A549 (cell line): ENCODE results near the gene C10orf90. TPM values are rescaled to one million over a fixed set of nuclear protein-coding genes. Genes with fewer than 3 reads are reported as not detected.

Experiments used
- ATAC-seq, 2 experiments: fragments of 200-7000 bp in 1 of 2; fragments of >200 bp in 1 of 2; cut with Nextera tagmentation in 1 of 2; cut with Tn5 transposase in 1 of 2; 3 replicates each; pipeline versions ENCODE4 v1.8.0 to v1.9.1; 2018 to 2020; ENCODE audit warnings: mild to moderate bottlenecking in 1 of 2, moderate library complexity in 1 of 2
- CTCF ChIA-PET: fragments of 300-600 bp; sonication (Branson Sonifier 250); formaldehyde crosslinking; extraction: SDS; loops from one replicate; lab custom pipeline; 2021; ENCODE audit warnings: antibody characterized with exemption, inconsistent platforms; lab: Yijun Ruan, JAX
- POLR2A ChIA-PET: fragments of 350-600 bp; formaldehyde crosslinking; extraction: SDS; loops from one replicate; lab custom pipeline; 2021; ENCODE audit warnings: antibody characterized with exemption, inconsistent platforms; lab: Yijun Ruan, JAX
- DNase-seq, 2 experiments: peaks; one replicate each; pipeline versions ENCODE4 v3.0.0 to v3.0.0-alpha.2; 2011 to 2016; ENCODE audit warnings: low read depth in 1 of 2, low spot score in 1 of 2
- FAIRE-seq: peaks from 2 replicates; lab custom pipeline; 2011; peaks lifted over from hg19 to GRCh38; lab: Jason Lieb, UNC
- H3K27ac ChIP-seq, 2 experiments: fragments of >200 bp; sonication (Bioruptor Twin); formaldehyde crosslinking; 3 replicates each; pipeline ENCODE4 v1.5.1; 2016 to 2017
- H3K4me1 ChIP-seq: fragments of >200 bp; sonication (Bioruptor Twin); formaldehyde crosslinking; 3 replicates; pipeline ENCODE4 v1.6.1; 2016
- H3K4me2 ChIP-seq: fragments of >200 bp; sonication (Bioruptor Twin); formaldehyde crosslinking; 3 replicates; pipeline ENCODE4 v1.6.1; 2016
- H3K4me3 ChIP-seq: fragments of >200 bp; sonication (Bioruptor Twin); formaldehyde crosslinking; 3 replicates; pipeline ENCODE4 v1.5.1; 2016
- H3K9me3 ChIP-seq: fragments of >200 bp; sonication (Bioruptor Twin); formaldehyde crosslinking; 3 replicates; pipeline ENCODE4 v1.6.1; 2016
- BHLHE40 ChIP-seq: IDR thresholded peaks from 2 replicates; pipeline ENCODE4 v1.6.1; 2012; ENCODE audit warnings: low read depth, low read length, inconsistent platforms
- CHD2 ChIP-seq: fragments of 150-350 bp; IDR thresholded peaks from 2 replicates; pipeline ENCODE4 v1.6.1; 2014; ENCODE audit warnings: low read length; ENCODE audit not compliant: partially characterized antibody
- CHD4 ChIP-seq: fragments of 200-600 bp; sonication (generic); IDR thresholded peaks from 2 replicates; pipeline ENCODE4 v1.6.1; 2016; ENCODE audit warnings: antibody characterized with exemption, mild to moderate bottlenecking, borderline replicate concordance
- EHF ChIP-seq: fragments of 250-450 bp; sonication (Bioruptor Pico); IDR thresholded peaks from 2 replicates; pipeline ENCODE4 v1.5.0; 2020; ENCODE audit warnings: mild to moderate bottlenecking
- EHMT2 ChIP-seq: fragments of 200-600 bp; sonication (generic); IDR thresholded peaks from 2 replicates; pipeline ENCODE4 v1.6.1; 2016; ENCODE audit warnings: antibody characterized with exemption, low read depth, mild to moderate bottlenecking, moderate library complexity
- EP300 ChIP-seq, 2 experiments: fragments of >200 bp; sonication (Bioruptor Twin); formaldehyde crosslinking; IDR thresholded peaks; 2 replicates in 1 of 2; 3 replicates in 1 of 2; pipeline ENCODE4 v1.6.1; 2016 to 2017
- ESRRA ChIP-seq: fragments of 150-350 bp; IDR thresholded peaks from 2 replicates; pipeline ENCODE4 v1.6.1; 2014; ENCODE audit warnings: mild to moderate bottlenecking, low read length, borderline replicate concordance
- FOSB ChIP-seq: fragments of 250-450 bp; sonication (Bioruptor Pico); IDR thresholded peaks from 2 replicates; pipeline ENCODE4 v1.5.0; 2020; ENCODE audit warnings: mild to moderate bottlenecking, moderate library complexity
- FOXS1 ChIP-seq: fragments of 250-450 bp; sonication (Bioruptor Pico); IDR thresholded peaks from 2 replicates; pipeline ENCODE4 v1.5.0; 2020; ENCODE audit warnings: mild to moderate bottlenecking, moderate library complexity
- HEYL ChIP-seq: fragments of 250-450 bp; sonication (Bioruptor Pico); IDR thresholded peaks from 2 replicates; pipeline ENCODE4 v1.8.0; 2021; ENCODE audit warnings: mild to moderate bottlenecking, moderate library complexity
- HOXA7 ChIP-seq: fragments of 250-450 bp; sonication (Bioruptor Pico); IDR thresholded peaks from 2 replicates; pipeline ENCODE4 v1.5.0; 2020; ENCODE audit warnings: mild to moderate bottlenecking, moderate library complexity
- JUNB ChIP-seq: fragments of >200 bp; sonication (Bioruptor Twin); formaldehyde crosslinking; IDR thresholded peaks from 2 replicates; pipeline ENCODE4 v1.6.1; 2016
- KDM1A ChIP-seq: fragments of 200-600 bp; sonication (generic); IDR thresholded peaks from 2 replicates; pipeline ENCODE4 v1.6.1; 2016; ENCODE audit warnings: low read depth, mild to moderate bottlenecking
- KDM5A ChIP-seq: fragments of 200-600 bp; sonication (generic); IDR thresholded peaks from 2 replicates; pipeline ENCODE4 v1.6.1; 2016; ENCODE audit warnings: antibody characterized with exemption, mild to moderate bottlenecking
- MAFK ChIP-seq: fragments of 450-650 bp; IDR thresholded peaks from 2 replicates; pipeline ENCODE4 v1.6.1; 2014; ENCODE audit not compliant: partially characterized antibody
- MYC ChIP-seq: IDR thresholded peaks from 2 replicates; pipeline ENCODE4 v1.6.1; 2012; ENCODE audit warnings: mild to moderate bottlenecking, inconsistent platforms, low read length, improper control_type of control experiment, borderline replicate concordance
- NFE2L2 ChIP-seq: fragments of 150-350 bp; conservative IDR thresholded peaks from 2 replicates; pipeline ENCODE4 v1.6.1; 2014; ENCODE audit warnings: low read length
- POLR2A ChIP-seq: IDR thresholded peaks from 2 replicates; pipeline ENCODE4 v1.6.1; 2012; ENCODE audit warnings: mild to moderate bottlenecking, low read length
- POLR2AphosphoS2 ChIP-seq: conservative IDR thresholded peaks from 2 replicates; pipeline ENCODE4 v1.6.1; 2012; ENCODE audit warnings: low read length, improper control_type of control experiment, inconsistent platforms
- RARB ChIP-seq: fragments of 250-450 bp; sonication (Bioruptor Pico); IDR thresholded peaks from 2 replicates; pipeline ENCODE4 v1.8.0; 2021; ENCODE audit warnings: mild to moderate bottlenecking, moderate library complexity
- RCOR1 ChIP-seq: fragments of 150-350 bp; IDR thresholded peaks from 2 replicates; pipeline ENCODE4 v1.6.1; 2014; ENCODE audit warnings: antibody characterized with exemption, low read length, low read depth
- RNF2 ChIP-seq: fragments of 200-600 bp; sonication (generic); IDR thresholded peaks from 2 replicates; pipeline ENCODE4 v1.6.1; 2016; ENCODE audit warnings: low read depth, mild to moderate bottlenecking, antibody characterized with exemption, moderate library complexity, borderline replicate concordance
- TFCP2L1 ChIP-seq: fragments of 250-450 bp; sonication (Bioruptor Pico); IDR thresholded peaks from 2 replicates; pipeline ENCODE4 v1.5.0; 2021; ENCODE audit warnings: mild to moderate bottlenecking
- TP53 ChIP-seq: fragments of 250-450 bp; sonication (Bioruptor Pico); IDR thresholded peaks from 2 replicates; pipeline ENCODE4 v1.5.0; 2021; ENCODE audit warnings: mild to moderate bottlenecking, moderate library complexity
- ZC3H11A ChIP-seq: fragments of 450-650 bp; IDR thresholded peaks from 2 replicates; pipeline ENCODE4 v1.6.1; 2014; ENCODE audit warnings: antibody characterized with exemption, mild to moderate bottlenecking
- ZSCAN20 ChIP-seq: fragments of 250-450 bp; sonication (Bioruptor Pico); IDR thresholded peaks from 2 replicates; pipeline ENCODE4 v1.8.0; 2022; ENCODE audit warnings: mild to moderate bottlenecking, moderate library complexity
- WGBS: methylation state at CpG from one replicate; pipeline ENCODE4 v1.1.6; 2017; ENCODE audit errors: missing lambda C conversion rate; 5-methylcytosine and 5-hydroxymethylcytosine counted together
- polyA plus RNA-seq, 4 experiments: library from polyadenylated mRNA; depleted of rRNA in 3 of 4; stranded (reverse); fragments of >200 nt; fragmentation: RNase III in 1 of 4; extraction: RNeasy Plus Mini Kit Qiagen cat#74134 plus additional on column Dnase treatment in 1 of 4; gene quantifications; 2 replicates in 3 of 4; 3 replicates in 1 of 4; pipeline ENCODE4 v1.2.3, GENCODE V29; 2011 to 2017
- TF ChIP-seq, protein P1 (sequence below): fragments of 150-350 bp; IDR thresholded peaks from 2 replicates; pipeline ENCODE4 v1.6.1; 2014; ENCODE audit warnings: low read depth, mild to moderate bottlenecking, low read length
- TF ChIP-seq, protein P2 (sequence below): IDR thresholded peaks from 2 replicates; pipeline ENCODE4 v1.6.1; 2012
- TF ChIP-seq, protein P3 (sequence below): IDR thresholded peaks from 2 replicates; pipeline ENCODE4 v1.6.1; 2012; ENCODE audit warnings: low read depth, borderline replicate concordance
- TF ChIP-seq, protein P4 (sequence below): fragments of >200 bp; sonication (Bioruptor Twin); formaldehyde crosslinking; IDR thresholded peaks from 3 replicates; pipeline ENCODE4 v1.5.1; 2016

Gene C10orf90
- polyA plus RNA-seq, 2 of the 4 experiments (the other 2 are of a cell fraction), result 0.70 to 2.0 TPM

DNA sequence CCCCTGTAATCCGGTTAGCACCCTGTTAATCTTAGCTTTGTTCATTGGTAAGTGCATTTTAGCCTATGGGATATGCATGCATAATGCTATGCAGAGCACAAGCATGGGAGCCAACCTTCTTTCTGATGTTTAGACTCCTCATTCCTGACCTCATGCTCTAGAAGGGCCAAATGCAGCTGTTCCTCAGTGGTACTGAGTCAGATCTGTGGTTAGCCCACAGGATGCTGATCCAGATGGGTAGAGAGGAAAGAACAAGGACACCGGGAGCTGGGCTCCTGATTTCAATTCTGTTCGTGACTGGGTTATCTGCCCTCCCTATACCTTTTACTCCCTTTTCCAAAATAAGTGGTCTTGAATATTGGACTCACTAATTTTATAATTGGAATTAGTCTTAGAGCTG, 31.7 kb upstream of the C10orf90 start:
- Histone ChIP-seq H3K4me2 (no peak overlapping the region), H3K4me3 (no peak overlapping the region), H3K4me1 (no peaks in the 10 kb centered on the region), H3K27ac (no peak overlapping the region), H3K9me3 (no peaks in the 10 kb centered on the region)
- DNase-seq, result no peak
- WGBS, result 0% methylated on average over 3 of the region's 3 CpGs
- POLR2A ChIA-PET, result no interaction called here
- no peak for ATAC-seq
- CTCF ChIA-PET, result interaction anchor here (1.5 kb wide), 1 partner anchor 17 kb away, joined by 5 read pairs; no protein-coding TSS in a partner anchor
- TF ChIP-seq RCOR1 (no peak), ZSCAN20 (CRISPR knock-in tag) (no peak), MYC (no peak), NFE2L2 (no peak), HEYL (CRISPR knock-in tag) (no peak), TP53 (CRISPR knock-in tag) (no peak), FOSB (CRISPR knock-in tag) (no peak), JUNB (no peak)
- TF ChIP-seq, all 56 proteins: peak for 0
- FAIRE-seq, result no peak

DNA sequence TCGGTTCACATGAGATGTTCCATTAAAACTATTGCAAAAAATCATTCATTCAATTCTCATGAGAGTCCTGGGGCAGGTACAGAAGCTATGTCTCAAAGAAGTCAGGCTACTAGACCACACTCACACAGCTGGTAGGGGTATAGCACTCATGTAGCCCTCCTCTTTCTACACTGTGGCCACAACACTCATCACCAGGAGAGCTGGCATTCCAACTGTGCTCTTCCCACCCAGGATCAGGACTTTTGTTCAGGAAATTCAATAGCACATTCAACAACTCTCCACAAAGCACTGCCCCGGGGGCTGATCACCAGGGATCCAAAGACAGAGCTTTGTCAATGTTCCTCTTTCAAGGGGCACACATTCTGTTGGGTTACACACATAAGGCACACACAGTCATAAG, 31.0 kb upstream of the C10orf90 start:
- POLR2A ChIA-PET, result no interaction called here
- ATAC-seq (no peak), DNase-seq (no peak), FAIRE-seq (no peak)
- no peaks in the 10 kb centered on the region for H3K4me1 ChIP-seq
- no peak overlapping the region for H3K4me2 ChIP-seq
- TF ChIP-seq MYC (no peak), EHMT2 (no peak), FOXS1 (no peak), KDM1A (no peak), RNF2 (no peak)
- TF ChIP-seq, protein P1, sequence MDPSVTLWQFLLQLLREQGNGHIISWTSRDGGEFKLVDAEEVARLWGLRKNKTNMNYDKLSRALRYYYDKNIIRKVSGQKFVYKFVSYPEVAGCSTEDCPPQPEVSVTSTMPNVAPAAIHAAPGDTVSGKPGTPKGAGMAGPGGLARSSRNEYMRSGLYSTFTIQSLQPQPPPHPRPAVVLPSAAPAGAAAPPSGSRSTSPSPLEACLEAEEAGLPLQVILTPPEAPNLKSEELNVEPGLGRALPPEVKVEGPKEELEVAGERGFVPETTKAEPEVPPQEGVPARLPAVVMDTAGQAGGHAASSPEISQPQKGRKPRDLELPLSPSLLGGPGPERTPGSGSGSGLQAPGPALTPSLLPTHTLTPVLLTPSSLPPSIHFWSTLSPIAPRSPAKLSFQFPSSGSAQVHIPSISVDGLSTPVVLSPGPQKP, result no peak
- CTCF ChIA-PET, result no interaction called here
- WGBS, result 0% methylated on average over 2 of the region's 2 CpGs
- no peak overlapping the region for H3K4me3 ChIP-seq
- H3K27ac ChIP-seq, result no peak overlapping the region
- H3K9me3 ChIP-seq, result no peaks in the 10 kb centered on the region

DNA sequence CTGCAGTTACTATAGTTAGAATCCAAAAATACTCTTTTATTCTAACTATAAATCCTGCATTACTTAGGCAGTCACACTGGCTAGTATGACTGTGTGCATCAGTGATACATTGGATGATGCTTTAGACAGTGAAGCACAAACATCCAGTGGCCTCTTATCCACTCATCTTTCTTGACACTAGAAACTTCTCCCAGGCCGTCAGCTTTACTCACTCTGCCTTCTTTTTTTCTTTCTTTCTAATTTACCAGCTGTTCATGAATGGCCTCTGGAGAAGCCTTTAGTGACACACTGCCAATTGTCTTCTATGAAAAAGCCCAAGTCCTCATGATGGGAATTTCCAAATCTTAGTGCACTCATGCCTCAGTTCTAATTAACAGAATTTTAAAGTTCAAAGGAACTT, 26.2 kb upstream of the C10orf90 start:
- no peak for ATAC-seq
- DNase-seq, result no peak
- Histone ChIP-seq H3K4me3 (no peak overlapping the region), H3K27ac (no peak overlapping the region), H3K4me2 (no peak overlapping the region), H3K4me1 (no peaks in the 10 kb centered on the region), H3K9me3 (no peaks in the 10 kb centered on the region)
- ChIA-PET CTCF (no interaction called here), POLR2A (no interaction called here)
- FAIRE-seq, result no peak
- 9% methylated on average over 1 of the region's 1 CpG for WGBS
- TF ChIP-seq BHLHE40 (no peak), POLR2AphosphoS2 (no peak), ZC3H11A (no peak), MYC (no peak), ESRRA (no peak), RARB (CRISPR knock-in tag) (no peak), EHF (CRISPR knock-in tag) (no peak), FOXS1 (no peak), CHD2 (no peak), MAFK (no peak), KDM5A (no peak), POLR2A (no peak), CHD4 (no peak), EP300 (IDR thresholded peaks at IDR 0.05) (no peak), HOXA7 (CRISPR knock-in tag) (no peak), TFCP2L1 (CRISPR knock-in tag) (no peak)
- TF ChIP-seq, protein P2, sequence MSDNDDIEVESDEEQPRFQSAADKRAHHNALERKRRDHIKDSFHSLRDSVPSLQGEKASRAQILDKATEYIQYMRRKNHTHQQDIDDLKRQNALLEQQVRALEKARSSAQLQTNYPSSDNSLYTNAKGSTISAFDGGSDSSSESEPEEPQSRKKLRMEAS, result no peak
- TF ChIP-seq, protein P3, sequence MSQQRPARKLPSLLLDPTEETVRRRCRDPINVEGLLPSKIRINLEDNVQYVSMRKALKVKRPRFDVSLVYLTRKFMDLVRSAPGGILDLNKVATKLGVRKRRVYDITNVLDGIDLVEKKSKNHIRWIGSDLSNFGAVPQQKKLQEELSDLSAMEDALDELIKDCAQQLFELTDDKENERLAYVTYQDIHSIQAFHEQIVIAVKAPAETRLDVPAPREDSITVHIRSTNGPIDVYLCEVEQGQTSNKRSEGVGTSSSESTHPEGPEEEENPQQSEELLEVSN, result no peak
- TF ChIP-seq, protein P1, result no peak
- TF ChIP-seq, protein P4, sequence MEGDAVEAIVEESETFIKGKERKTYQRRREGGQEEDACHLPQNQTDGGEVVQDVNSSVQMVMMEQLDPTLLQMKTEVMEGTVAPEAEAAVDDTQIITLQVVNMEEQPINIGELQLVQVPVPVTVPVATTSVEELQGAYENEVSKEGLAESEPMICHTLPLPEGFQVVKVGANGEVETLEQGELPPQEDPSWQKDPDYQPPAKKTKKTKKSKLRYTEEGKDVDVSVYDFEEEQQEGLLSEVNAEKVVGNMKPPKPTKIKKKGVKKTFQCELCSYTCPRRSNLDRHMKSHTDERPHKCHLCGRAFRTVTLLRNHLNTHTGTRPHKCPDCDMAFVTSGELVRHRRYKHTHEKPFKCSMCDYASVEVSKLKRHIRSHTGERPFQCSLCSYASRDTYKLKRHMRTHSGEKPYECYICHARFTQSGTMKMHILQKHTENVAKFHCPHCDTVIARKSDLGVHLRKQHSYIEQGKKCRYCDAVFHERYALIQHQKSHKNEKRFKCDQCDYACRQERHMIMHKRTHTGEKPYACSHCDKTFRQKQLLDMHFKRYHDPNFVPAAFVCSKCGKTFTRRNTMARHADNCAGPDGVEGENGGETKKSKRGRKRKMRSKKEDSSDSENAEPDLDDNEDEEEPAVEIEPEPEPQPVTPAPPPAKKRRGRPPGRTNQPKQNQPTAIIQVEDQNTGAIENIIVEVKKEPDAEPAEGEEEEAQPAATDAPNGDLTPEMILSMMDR, result no peak
